ENCODE data around the gene IPO7. TPM values are rescaled to one million over a fixed set of nuclear protein-coding genes. Genes with fewer than 3 reads are reported as not detected.
"Not testable (repeated sequence)": the region's sequence is repeated elsewhere in the genome, so short reads cannot be mapped to it uniquely, and the experiment has no call there.

Gene IPO7
- total RNA-seq, 2 experiments from 2014 or later: 95.9 to 107 TPM

DNA sequence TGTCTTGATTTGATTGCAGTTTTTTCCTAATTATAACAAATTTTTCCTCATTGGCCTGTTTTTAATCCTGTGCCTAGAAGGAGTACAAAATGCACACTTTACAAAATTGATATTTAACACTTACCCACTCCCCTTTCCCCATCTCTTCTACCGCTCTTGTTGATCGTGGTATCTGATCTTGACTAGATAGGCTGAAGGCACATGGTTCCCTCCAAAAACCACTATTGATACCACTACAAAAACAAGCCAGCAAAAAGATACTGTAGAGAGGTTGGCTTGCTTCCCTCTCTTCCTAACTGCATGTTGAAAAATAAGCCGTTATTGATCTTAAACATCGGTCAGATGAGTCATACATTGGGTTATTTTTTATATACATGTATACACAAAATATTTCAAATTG lies 61.8 kb downstream of the IPO7 start:
- peaks cover 57% of the 10 kb centered on the region for H3K36me3 Mint-ChIP-seq (ENCODE audit: low read depth)
- CTCF ChIA-PET: no interaction called here
- no peaks in the 10 kb centered on the region for H3K27me3 Mint-ChIP-seq
- DNase-seq: no peak
- peaks cover 21% of the 10 kb centered on the region for H3K4me1 Mint-ChIP-seq
- H3K4me3 Mint-ChIP-seq: no peak overlapping the region
- H3K27ac Mint-ChIP-seq: no peak overlapping the region
- H3K9me3 Mint-ChIP-seq: no peaks in the 10 kb centered on the region
- POLR2A ChIA-PET: no interaction called here

GRCh38 chr11:9448576-9449352 lies 64.3 kb downstream of the IPO7 start:
- H3K36me3 Mint-ChIP-seq (ENCODE audit: low read depth): peaks cover 47% of the 10 kb centered on the region
- no peak overlapping the region for H3K27ac Mint-ChIP-seq
- no peaks in the 10 kb centered on the region for H3K27me3 Mint-ChIP-seq
- no peak for DNase-seq
- peaks cover 21% of the 10 kb centered on the region for H3K4me1 Mint-ChIP-seq
- ChIA-PET POLR2A (no interaction called here), CTCF (interaction anchor here (0.6 to 1.7 kb wide), 2 partner anchors 10 to 95 kb away, joined by 3 to 6 read pairs; no protein-coding TSS in a partner anchor)
- peaks cover 5% of the 10 kb centered on the region for H3K9me3 Mint-ChIP-seq
- H3K4me3 Mint-ChIP-seq: no peak overlapping the region

- H3K4me3 Mint-ChIP-seq: not testable (repeated sequence)
These were observed 67.6 kb downstream of the IPO7 start for GRCh38 chr11:9452023-9452422.

GRCh38 chr11:9455722-9456121 lies 71.3 kb downstream of the IPO7 start:
- ChIA-PET CTCF (interaction anchor here (0.7 kb wide), 1 partner anchor 68 kb away, joined by 5 read pairs; no protein-coding TSS in a partner anchor), POLR2A (no interaction called here)
- Mint-ChIP-seq H3K4me1 (peaks cover 13% of the 10 kb centered on the region), H3K27me3 (no peaks in the 10 kb centered on the region), H3K36me3 (ENCODE audit: low read depth) (peaks cover 17% of the 10 kb centered on the region), H3K4me3 (no peak overlapping the region), H3K27ac (no peak overlapping the region), H3K9me3 (peaks cover 5% of the 10 kb centered on the region)
- no peak for DNase-seq

More at GRCh38 chr11:9452023-9452422, 67.6 kb downstream of the IPO7 start:
- peaks cover 24% of the 10 kb centered on the region for H3K36me3 Mint-ChIP-seq (ENCODE audit: low read depth)
- H3K27me3 Mint-ChIP-seq, H3K4me1 Mint-ChIP-seq, DNase-seq, CTCF ChIA-PET, POLR2A ChIA-PET, H3K9me3 Mint-ChIP-seq: not testable (repeated sequence)
- H3K27ac Mint-ChIP-seq: peak overlapping the region; percentile 3

DNA sequence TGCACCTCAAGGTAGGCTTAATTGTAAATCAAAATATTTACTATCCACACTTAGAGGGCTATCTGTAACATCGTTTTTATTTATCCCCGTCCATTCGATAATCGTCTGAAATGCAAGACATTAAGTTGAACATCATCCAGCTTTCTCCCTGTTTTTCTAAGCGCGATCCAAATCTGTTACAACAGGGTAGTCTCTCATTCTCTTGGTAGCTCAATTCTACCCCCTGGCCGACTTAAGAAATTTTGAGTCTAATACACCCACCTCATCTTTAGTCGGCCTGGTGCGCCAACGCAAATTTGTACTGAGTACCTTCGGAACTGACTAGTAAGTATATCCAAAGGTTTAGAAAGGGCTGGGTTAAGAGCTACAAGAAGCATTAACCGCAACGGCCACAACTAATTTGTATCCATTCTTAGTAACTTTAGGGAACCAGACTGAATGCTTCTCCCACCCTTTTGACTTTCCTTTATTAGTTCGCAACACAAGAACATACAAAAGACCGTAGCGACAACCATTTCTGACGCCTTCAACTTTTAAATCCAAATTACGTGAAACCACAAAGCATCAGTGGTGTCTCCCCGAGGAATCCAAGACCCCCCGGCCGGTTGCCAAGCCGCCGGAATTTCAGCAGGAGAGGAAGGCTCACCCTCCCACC lies 75.3 kb downstream of the IPO7 start:
- POLR2A ChIA-PET: interaction anchor here (0.6 to 1.4 kb wide), 6 partner anchors 15 to 142 kb away, joined by 3 to 6 read pairs (median 4); partner anchors contain the start of genes IPO7 and WEE1
- Mint-ChIP-seq H3K9me3 (peaks cover 2% of the 10 kb centered on the region), H3K27ac (peak overlapping the region; percentile 98), H3K4me1 (peaks cover 36% of the 10 kb centered on the region), H3K4me3 (peak overlapping the region; percentile 94), H3K36me3 (ENCODE audit: low read depth) (peaks cover 19% of the 10 kb centered on the region), H3K27me3 (no peaks in the 10 kb centered on the region)
- peak; percentile 41 for DNase-seq
- CTCF ChIA-PET: interaction anchor here (1.0 to 2.2 kb wide), 6 partner anchors 10 to 445 kb away, joined by 3 to 6 read pairs (median 4); partner anchors contain the start of gene WEE1

GRCh38 chr11:9460322-9461062 lies 76.0 kb downstream of the IPO7 start, which contains the start of gene ZNF143:
TSS of gene ZNF143 (plus strand) at chr11:9461012. CDS start at chr11:9471309, 10,297 bp downstream.
- ChIA-PET POLR2A (interaction anchor here (0.7 to 1.4 kb wide), 6 partner anchors 14 to 154 kb away, joined by 3 to 6 read pairs (median 4); partner anchors contain the start of genes IPO7 and WEE1), CTCF (interaction anchor here (0.6 to 2.2 kb wide), 9 partner anchors 9 to 460 kb away, joined by 3 to 6 read pairs (median 3); partner anchors contain the start of gene WEE1)
- peaks cover 2% of the 10 kb centered on the region for H3K9me3 Mint-ChIP-seq
- H3K36me3 Mint-ChIP-seq (ENCODE audit: low read depth): peaks cover 19% of the 10 kb centered on the region
- no peaks in the 10 kb centered on the region for H3K27me3 Mint-ChIP-seq
- peak; percentile 100 for DNase-seq
- peak within 1 kb of the TSS; percentile 98 for H3K27ac Mint-ChIP-seq
- peaks cover 36% of the 10 kb centered on the region for H3K4me1 Mint-ChIP-seq
- peak within 1 kb of the TSS; percentile 94 for H3K4me3 Mint-ChIP-seq

GRCh38 chr11:9461063-9461759 lies 76.8 kb downstream of the IPO7 start:
- DNase-seq: peak; percentile 82
- peak overlapping the region; percentile 98 for H3K27ac Mint-ChIP-seq
- POLR2A ChIA-PET: interaction anchor here (0.6 to 1.4 kb wide), 6 partner anchors 14 to 1853 kb away, joined by 4 to 6 read pairs (median 4); partner anchors contain the start of genes IPO7 and WEE1

DNA sequence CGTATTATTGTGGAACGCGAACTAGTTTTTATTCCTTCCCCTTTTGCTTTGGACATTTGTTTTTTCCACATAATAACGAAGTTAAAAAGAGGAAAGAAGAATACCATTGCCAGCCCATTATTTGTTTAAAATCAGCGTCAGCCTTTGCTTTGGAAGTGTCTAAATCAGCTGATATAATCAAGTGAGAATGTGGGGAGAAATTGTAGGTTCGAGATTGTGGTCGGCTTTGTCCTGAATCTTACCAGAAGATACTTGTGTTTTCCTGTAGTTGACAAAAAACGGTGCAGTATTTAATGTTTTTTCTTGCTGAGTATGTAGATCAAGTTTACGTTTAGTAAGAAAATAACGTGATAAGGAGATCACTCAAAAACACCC lies 77.3 kb downstream of the IPO7 start:
- ChIA-PET POLR2A (interaction anchor here (0.6 kb wide), 1 partner anchor 1853 kb away, joined by 4 read pairs; no protein-coding TSS in a partner anchor), CTCF (interaction anchor here (1.2 to 1.3 kb wide), 2 partner anchors 12 to 37 kb away, joined by 3 to 4 read pairs; no protein-coding TSS in a partner anchor)
- peak overlapping the region; percentile 94 for H3K4me3 Mint-ChIP-seq
- H3K27me3 Mint-ChIP-seq: no peaks in the 10 kb centered on the region
- H3K9me3 Mint-ChIP-seq: peaks cover 2% of the 10 kb centered on the region
- peaks cover 36% of the 10 kb centered on the region for H3K4me1 Mint-ChIP-seq
- peaks cover 21% of the 10 kb centered on the region for H3K36me3 Mint-ChIP-seq (ENCODE audit: low read depth)
- H3K27ac Mint-ChIP-seq: peak overlapping the region; percentile 98
- DNase-seq: peak; percentile 21

More at GRCh38 chr11:9461063-9461759, 76.8 kb downstream of the IPO7 start:
- Mint-ChIP-seq H3K27me3 (no peaks in the 10 kb centered on the region), H3K4me3 (peak overlapping the region; percentile 94), H3K4me1 (peaks cover 36% of the 10 kb centered on the region), H3K36me3 (ENCODE audit: low read depth) (peaks cover 19% of the 10 kb centered on the region), H3K9me3 (peaks cover 2% of the 10 kb centered on the region)
- CTCF ChIA-PET: interaction anchor here (0.6 to 2.2 kb wide), 9 partner anchors 9 to 460 kb away, joined by 3 to 6 read pairs (median 3); partner anchors contain the start of gene WEE1

DNA sequence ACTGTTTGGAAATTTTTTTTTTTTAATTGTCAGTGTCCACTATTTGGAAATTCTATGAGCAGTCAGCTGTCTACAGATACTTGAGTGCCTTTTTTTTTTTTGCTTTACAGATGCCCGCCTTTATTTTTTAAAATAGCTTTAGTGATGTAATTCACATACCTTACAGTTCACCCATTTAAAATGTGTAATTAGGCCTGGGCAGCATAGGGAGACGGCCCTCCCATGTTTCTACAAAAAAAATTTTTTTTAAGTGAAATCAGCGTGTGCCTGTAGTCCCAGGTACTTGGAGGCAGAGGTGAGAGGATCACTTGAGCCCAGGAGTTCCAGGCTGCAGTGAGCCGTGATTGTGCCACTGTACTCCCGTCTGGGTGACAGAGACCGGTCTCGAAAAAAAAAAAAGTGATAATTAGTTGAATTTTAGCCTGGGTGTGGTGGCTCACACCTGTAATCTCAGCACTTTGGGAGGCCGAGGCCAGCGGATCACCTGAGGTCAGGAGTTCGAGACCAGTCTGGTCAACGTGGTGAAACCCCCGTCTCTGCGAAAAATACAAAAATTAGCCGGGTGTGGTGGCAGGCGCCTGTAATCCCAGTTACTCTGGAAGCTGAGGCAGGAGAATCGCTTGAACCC lies 77.8 kb downstream of the IPO7 start:
- Mint-ChIP-seq H3K9me3 (peaks cover 2% of the 10 kb centered on the region), H3K4me3 (peak overlapping the region; percentile 94), H3K27me3 (no peaks in the 10 kb centered on the region), H3K36me3 (ENCODE audit: low read depth) (peaks cover 21% of the 10 kb centered on the region), H3K27ac (peak overlapping the region; percentile 98), H3K4me1 (peaks cover 39% of the 10 kb centered on the region)
- CTCF ChIA-PET: no interaction called here
- no peak for DNase-seq
- POLR2A ChIA-PET: interaction anchor here (0.6 kb wide), 1 partner anchor 1852 kb away, joined by 4 read pairs; no protein-coding TSS in a partner anchor

DNA sequence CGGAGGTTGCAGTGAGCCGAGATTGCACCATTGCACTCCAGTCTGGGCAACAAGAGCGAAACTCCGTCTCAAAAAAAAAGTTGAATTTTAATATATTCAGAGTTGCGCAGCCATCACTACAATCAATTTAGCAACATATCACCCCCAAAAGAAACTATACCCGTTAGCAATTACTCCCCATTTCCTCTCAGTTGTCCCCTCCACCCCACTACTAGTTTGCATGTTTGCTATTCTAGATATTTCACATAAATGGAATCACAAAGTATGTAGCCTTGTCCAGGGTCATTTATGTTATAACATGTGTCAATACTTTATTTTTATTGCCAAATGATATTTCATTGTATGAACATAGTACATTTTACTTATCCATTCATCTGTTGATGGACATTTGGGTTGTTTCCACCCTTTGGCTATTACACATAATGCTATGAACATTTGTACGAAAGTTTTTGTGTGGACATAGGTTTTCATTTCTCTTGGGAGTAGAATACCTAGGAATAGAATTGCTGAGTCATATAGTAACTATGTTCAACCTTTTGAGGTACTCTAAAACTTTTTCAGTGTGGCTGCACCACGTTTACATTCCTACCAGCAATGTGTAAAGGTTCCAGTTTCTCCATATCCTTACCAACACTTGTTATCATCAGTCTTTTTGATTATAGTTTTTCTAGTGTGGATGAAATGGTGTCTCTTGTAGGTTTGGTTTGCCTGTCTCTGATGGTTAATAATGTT lies 78.5 kb downstream of the IPO7 start:
- no peaks in the 10 kb centered on the region for H3K27me3 Mint-ChIP-seq
- H3K4me3 Mint-ChIP-seq: peak overlapping the region; percentile 94
- H3K36me3 Mint-ChIP-seq (ENCODE audit: low read depth): peaks cover 24% of the 10 kb centered on the region
- H3K9me3 Mint-ChIP-seq: peaks cover 2% of the 10 kb centered on the region
- CTCF ChIA-PET: no interaction called here
- peaks cover 41% of the 10 kb centered on the region for H3K4me1 Mint-ChIP-seq
- peak overlapping the region; percentile 98 for H3K27ac Mint-ChIP-seq
- no peak for DNase-seq
- POLR2A ChIA-PET: no interaction called here

- Mint-ChIP-seq H3K4me3 (no peak overlapping the region), H3K27me3 (no peaks in the 10 kb centered on the region), H3K4me1 (peaks cover 9% of the 10 kb centered on the region), H3K9me3 (no peaks in the 10 kb centered on the region), H3K27ac (no peak overlapping the region), H3K36me3 (ENCODE audit: low read depth) (peaks cover 36% of the 10 kb centered on the region)
- DNase-seq: no peak
- CTCF ChIA-PET: interaction anchor here (1.4 to 2.4 kb wide), 2 partner anchors 11 to 36 kb away, joined by 4 to 6 read pairs; partner anchors contain the start of gene ZNF143
- POLR2A ChIA-PET: no interaction called here
These were observed 86.3 kb downstream of the IPO7 start for GRCh38 chr11:9470765-9471164.

Data from activated CD4-positive, alpha-beta T cell treated with anti-CD3 and anti-CD28 coated beads, Interleukin-2, amount 10 ng/mL, durations not matched to agents 7 days and 5 days (primary cell).